Pulmonary artery endothelial cell (primary cell): ENCODE measurements around the gene TMEM100. TPM values are rescaled to one million over a fixed set of nuclear protein-coding genes. Genes with fewer than 3 reads are reported as not detected.
A peak's percentile ranks its signal among the peaks of the same experiment; 100 is the strongest.

ENCODE experiments used
- DNase-seq: peaks from one replicate; pipeline ENCODE4 v3.0.0-alpha.2; 2011; ENCODE audit warnings: low read depth, low spot score
- total RNA-seq: library from RNA; depleted of rRNA; stranded (reverse); fragments of >200 nt; gene quantifications from 2 replicates; pipeline ENCODE4 v1.2.3, GENCODE V29; 2014

The TMEM100 gene
- total RNA-seq, 1 donor from 2014 or later: 0.33 TPM

DNA sequence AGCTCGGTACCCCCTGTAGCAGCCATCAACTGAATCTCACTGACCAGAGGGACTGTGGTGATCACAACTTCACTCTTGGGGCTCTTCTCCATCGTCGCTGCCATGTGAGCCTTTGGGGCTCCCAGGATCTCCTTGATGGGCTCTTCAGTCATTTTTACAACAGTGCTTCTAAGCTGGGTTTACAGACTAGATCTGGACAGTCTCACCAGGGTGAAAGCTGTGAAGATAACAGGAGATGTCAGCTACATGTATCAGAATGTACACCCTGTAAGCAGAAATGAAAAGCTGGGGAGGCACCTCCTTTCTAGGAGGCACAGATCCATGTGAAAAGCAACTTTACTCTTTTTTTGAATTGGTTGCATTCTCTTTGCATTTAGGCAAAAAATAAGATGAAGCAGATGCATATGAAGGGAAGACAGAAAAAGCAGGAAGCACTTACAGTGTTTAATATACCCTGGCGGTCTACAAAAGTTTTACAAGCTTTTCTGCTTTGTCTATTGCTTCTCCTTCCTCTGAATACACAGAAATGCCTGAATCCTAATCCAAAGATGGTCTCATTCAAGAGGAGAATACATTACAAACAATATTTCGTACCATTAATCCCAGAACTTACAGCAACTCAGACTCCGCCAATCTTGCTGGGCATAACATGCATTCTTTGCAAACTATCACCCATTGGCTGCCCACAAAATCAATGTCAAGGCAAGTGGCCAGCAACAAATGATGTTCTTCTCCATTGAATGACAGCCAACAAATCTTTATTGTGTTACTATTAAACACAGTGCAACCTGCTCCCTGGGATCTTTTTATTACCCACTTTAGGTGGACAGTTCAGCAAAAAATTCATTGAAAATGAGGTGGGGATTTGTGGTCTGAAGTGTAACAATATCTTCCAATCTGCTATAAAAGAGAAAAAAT is 1.5 kb downstream of the TMEM100 start:
- no peak for DNase-seq

DNA sequence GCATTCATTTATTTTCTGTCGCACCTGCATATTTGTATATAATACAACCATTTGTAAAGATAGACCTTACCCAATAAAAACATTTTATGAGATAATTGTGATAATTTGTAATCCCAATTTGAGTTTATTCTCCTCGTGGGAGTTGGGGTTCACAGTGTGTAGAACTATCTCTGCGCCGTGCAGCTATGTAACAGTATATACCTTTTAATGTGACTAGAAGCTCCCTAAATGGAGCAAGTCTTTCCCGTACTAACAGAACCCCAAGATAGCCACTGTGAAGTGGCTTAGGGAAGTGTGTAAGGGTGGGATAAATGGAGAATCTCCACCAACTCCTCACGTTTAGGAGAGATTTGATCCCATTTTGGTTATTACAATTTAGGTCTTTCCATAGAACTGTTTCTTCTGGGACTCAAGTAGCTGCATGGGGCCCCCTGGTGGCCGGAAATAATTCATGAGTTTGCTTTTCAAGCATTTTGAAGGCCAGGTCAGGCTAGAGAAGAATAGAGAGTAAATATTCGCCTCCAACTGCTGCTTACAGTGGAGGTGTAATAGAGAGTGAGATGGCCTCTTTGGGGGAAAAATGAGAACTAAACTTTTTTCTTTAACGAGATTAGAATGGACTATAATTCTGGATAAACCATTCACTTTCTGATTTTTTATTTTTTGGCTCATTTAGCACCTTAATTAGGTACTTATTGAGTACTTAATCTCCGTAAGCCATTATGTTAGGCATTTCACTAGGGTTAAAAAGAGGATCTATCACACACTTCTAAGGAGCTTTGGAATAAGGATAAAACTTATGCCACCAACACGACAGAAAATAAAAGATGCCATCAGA is 4.5 kb downstream of the TMEM100 start:
- DNase-seq: peak; percentile 35

DNA sequence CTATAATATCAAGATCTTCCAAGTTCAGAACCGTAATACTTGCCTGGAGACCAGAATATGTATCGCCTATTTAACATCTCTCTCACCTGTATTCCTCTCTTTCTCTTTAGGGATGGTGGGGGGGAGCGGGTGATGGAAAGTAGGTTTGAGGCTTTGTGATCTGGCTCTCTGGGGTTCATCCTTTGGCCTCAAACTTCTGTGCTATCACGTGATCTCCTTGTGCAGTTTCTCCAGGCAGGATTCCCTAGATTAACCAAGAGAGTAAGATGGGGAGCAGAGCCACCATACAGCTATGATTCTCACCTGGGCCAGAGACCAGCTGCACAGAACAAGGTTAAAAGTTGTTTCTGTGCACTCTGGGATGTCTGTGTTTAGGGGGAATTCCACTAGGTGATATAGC is 5.2 kb downstream of the TMEM100 start:
- no peak for DNase-seq

DNA sequence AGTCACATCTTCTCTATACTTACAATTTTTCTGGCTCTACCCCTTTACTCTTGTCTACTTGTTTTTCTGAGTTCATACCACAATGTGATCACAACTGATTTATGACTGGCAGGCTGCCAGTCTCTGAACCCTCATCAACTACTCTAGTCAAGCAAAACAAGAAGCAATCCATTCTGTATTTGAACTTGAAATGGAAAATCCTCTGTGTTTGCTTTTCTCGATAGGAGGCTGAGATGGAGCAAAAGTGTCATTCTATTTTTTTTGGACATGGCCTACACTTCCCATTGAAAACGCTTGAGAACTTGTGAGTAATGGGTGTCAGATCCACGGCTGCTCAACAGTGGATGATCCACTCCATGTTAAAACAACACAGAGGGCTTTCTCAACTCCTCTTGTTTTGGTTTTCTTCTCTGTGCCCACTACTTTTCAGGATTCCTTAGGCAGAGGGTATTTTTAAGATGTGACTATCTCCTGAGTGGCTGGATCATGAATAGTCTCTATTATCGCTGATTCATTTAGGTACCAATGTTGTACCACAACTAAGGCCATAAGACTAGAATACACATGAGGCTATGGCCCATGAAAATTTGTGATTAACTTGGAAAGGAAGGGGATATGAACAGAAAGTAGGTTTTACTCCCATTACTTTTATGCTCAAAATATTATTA is 11.7 kb downstream of the TMEM100 start:
- no peak for DNase-seq

DNA sequence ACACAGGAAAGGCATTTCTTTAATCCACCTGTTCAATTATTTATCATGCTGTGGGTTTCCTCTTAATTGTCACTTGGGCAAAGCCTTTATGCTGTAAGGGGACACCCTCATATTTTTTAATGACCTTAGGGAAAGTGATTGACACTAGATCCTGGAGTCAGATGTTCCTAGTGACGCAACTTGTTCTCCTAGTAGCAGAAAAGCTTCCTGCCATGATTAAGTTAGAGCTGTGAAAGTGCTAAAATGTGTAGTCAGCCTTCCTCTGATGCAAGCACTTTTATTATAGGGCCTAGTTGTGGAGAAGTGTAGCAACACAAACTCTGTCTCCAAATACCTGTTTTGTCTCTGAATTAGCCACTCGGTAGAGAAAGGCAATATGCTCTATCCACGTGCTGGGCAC is 12.3 kb downstream of the TMEM100 start:
- no peak for DNase-seq

DNA sequence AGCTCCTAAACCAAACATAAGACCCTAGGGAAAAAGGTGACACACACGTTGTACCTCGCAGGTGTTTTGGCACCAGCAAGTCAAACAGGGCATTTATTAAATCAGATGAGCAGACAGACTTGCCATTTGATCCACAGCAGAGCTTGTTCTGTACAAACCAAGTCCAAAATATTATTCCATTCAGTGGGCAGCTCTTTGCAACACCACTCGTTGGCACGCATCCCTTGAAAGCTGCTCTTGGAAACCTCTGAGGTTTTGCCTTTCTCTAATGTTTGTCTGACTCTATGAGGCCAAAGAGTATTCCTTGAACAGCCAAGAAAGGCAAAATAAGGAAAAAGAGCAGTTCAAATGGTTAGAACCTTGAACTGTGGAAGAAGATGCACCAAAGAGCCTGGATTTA is 12.7 kb downstream of the TMEM100 start:
- no peak for DNase-seq

DNA sequence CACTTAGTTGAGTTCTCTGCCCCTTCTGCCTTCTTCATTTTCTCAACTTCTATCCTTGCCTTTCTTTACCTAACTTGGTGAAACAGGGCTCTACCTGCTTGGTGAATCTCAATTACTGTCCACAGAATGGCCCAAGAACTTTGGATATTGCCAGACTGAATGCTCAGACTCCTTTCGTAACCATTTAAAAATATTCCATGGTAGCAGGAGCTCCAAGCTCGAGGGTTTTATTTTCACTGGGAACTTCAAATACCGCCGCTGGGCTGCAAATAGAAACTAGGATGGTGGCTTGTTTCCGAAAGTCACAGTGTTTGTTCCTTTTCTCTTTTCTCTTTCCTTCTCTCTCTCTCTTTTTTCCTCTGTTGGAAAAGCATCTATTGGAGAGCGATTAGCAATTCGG is 13.2 kb downstream of the TMEM100 start:
- DNase-seq: no peak

DNA sequence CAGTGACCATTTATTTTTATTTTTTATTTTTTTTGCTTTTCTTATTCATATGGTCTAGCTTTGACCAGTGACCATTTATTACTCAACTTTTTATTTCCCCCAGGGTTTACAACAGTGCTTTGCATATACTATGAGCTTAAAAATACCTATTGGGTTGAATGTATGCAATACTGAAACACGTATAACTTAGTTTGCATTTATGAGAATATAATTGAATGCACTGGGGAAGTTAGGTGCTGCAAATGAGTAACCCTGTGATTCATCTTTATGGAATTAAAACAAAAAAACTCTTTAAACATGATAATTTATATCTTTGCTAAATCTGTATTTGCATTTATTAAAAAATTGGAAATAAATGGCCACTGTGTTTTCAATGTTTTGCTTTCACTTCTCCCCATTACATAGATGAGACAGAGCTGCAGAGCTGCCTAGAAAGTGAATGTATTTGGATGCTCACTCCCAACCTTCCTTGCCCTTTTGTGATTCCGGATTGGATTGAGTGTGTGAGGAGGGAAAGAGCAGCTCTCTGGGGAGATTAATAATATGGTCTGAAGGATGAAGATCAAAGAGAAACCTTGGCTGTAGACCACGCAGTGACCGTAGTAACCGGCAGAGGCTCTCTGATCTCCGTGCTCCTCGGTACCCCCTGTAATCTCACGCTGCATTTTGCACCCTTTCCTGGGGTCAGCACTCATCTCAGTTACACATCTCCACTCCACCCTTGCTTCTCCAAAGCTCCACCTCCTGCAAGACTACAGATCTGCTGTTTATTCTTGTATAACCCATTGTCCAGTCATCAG is 14.3 kb downstream of the TMEM100 start:
- DNase-seq: no peak

DNA sequence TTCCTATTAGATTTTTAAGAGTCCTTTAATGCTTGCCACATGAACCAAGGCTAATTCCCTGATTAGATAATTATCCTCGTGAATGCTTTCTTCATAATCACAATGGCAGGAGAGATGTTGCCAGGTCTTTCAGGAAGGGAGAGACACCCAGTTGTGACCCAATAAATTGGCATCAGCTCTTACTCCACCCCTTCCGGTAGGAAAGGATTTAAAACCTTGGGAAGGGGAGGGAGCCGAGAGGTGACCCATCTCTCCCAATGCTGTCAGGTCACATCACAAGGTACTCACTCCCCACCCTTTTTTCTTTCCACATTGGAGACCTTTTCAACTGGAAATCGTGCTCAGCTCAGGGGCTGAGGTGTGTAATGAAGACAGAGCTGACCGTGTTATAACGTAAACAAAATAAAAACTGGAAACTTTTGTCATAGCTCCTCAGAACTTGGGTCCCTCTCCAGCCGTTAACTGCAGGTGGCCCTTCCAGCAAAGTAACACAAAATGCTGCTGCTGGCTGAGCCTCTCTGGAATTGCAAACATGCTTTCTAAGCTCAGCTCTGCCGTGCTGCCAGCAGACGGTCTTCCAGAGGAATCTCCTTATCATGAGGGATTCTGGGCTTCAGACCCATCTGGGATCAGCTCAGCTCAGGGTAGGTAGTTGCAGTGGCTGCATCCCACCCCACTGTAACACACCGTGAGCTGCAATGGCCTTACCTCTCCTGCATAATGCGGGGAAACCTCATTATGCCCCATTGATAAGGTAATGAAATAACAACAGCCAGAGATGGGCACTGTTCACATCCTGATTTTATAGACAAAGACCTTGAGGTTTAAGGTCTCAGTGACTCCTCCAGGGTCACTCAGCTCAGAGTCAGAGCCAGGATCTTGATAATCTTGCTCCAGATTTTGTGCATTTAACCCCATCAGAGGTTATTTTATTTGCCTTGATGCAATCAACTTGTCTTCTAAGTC is 15.6 kb downstream of the TMEM100 start:
- no peak for DNase-seq

DNA sequence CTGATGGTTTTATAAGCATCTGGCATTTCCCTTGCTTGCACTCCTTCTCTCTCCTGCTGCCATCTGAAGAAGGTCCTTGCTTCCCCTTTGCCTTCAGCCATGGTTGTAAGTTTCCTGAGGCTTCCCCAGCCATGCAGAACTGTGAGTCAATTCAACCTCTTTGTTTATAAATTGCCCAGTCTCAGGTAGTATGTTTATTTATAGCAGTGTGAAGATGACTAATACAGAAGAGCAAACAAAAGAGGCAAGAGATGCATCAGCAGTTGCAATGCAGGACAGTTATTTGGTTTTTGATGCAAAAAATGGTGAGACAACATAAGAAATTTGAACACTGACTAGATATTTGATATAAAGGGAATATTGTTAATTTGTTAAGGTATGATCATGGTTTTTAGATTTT is 16.8 kb downstream of the TMEM100 start:
- DNase-seq: no peak

DNA sequence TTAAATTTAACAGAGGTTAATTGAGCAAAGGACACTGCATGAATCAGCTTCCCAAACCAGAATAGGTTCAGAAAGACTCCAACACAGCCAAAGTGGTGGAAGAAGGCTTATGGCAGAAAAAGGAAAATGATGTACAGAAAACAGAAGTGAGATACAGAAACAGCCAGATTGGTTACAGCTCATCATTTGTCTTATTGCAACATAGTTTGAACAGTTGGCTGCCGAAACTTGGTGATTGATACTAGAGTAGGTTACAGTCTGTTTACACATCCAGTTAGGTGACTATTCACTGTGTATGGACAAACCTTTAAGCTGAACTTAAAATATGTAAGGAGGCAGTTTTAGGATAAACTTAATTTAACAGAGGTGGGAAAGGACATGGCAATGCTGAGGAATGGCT is 18.3 kb downstream of the TMEM100 start:
- no peak for DNase-seq

DNA sequence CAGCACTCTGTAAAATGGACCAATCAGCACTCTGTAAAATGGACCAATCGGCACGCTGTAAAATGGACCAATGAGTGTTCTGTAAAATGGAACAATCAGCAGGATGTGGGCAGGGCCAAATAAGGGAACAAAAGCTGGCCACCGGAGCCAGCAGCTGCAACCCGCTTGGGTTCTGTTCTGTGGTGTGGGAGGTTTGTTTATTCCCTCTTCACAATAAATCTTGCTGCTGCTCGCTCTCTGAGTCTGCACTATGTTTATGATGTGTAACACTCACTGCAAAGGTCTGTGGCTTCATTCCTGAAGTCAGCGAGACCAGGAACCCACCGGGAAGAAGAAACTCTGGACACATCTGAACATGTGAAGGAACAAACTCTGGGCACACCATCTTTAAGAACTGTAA is 20.5 kb downstream of the TMEM100 start:
- DNase-seq: no peak

DNA sequence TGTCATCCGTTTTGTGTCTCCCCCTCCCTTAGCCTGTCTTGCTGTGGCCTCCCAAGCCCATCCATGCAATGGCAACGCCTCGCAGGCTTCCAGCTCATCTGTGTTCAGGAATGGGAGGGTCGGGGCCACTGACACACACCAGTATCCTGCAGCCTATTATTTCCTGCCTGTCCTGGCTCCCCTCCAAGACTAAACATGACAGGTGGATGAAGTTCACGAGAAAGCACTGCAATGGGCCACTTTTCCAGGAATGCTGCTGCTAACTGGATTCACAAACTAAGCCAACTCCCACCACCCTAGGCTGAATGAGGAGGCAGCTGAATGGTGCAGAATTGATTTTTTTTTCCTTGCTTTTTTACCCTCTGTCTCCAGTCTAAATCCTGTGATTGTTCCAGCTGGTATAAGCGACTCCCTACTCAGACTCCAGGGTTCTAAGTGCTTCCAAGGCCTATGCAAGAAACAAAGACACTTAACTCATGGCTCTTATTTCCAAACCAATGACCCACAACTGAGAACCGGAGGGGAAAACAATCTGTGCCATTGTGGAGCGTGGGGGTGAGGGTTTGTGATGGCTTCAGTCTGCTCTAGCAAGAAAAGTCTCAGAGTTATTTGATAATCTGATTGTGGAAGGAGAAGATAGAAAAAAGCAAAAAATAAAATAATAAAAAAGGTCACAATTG is 23.3 kb downstream of the TMEM100 start:
- DNase-seq: no peak

DNA sequence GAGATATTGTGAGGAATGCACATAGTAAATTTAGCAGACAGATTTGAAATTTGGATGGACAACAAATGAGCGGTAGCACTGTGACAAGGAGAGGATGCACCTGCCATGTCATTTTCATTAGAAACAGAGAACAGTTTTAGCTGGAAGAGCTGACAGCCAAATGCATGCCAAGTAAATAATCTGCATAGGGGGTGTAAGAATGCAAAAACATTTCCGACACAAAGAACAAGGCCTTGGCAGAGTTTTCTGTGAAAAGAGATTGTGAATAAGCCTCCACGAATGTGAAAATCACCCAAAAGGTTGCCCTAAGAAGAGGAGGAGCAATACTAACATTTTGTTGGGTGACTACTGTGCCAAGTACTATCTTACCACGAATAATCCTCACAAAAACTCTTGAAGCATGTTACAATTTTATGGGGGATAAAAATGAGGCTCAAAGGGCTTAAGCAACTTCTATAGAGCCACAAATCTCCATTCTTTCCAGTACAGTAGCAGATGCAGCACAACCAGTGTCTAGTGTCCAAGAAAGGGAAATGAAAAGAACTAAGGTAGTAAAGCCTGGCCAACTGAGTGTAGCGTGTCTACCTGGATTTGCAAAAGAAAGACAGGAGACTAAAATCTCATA is 28.3 kb downstream of the TMEM100 start:
- DNase-seq: no peak

DNA sequence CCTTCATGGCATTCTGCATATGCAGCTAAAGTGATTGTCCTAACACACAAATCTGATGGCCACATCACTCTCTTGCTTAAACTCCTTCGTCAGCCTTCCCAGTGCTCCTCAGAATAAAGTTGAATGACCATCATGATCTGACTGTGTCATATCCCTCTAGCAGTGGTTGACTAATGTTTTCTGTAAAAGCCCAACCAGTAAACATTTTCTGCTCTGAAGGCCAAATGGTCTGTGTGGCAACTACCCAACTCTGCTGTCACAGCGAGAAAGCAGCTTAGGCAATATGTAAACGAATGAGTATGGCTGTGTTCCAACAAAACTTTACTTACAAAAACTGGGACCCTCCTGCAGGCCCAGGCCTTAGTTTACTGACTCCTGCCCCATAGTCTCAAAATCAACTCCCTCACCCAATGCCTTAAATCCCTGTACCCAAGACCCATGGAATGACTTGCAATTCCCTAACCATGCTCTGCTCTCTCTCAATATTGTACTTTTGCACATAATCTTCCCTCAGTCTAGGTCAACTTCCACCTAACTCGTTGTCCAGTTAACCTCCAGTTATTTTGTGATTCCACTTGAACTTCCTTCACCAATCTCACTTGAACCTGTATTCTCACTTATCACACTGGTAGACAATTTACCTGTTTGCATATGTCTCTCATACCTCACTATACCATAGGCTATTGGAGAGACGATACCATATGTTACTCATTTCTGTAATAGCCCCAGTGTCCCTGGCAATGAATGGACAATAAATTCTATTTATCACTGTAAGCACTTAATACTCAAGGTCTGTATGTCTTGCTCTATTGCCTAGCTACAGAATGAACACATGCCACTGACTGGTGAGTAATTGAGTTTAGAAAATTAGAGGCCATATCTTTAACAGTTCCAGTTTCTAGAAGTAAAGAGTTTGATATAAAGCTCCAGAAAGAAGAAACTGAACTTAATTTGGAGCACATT is 29.1 kb downstream of the TMEM100 start:
- no peak for DNase-seq

DNA sequence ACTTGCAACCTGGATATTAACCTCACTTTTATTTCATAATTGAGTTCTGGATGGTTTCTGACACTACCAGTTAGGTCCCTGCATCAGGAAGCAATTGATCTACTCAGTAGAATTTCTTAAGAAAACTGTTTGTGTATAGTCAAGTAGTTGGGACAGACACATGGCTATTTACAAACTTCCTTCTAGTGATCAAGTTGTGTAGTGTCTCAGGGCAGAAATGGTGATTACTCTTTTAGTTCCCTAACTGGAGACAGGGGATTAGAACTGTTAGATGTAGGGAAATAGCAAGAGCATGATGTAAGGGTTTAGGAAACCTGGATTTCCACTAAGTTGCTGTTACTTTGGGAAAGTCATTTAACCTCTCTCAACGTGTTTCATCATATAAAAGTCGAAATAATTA is 30.4 kb downstream of the TMEM100 start:
- no peak for DNase-seq

DNA sequence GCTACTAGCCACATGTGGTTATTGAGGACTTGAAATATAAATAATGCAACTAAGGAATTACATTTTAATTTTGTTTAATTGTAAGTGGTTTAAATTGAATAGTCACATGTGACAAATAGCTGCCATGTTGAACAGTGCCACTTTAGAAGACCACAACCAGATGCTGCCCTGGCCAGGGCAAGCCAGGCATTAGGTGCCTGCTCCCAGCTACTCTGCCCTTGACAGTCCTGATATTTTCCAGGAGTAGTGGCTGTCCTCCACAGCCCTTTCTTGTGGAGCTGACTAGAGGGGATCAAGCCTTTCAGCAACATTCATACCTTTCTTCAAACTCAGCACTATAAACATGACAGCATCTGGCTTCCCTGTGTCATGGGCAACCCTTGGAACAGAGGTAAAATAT is 31.0 kb downstream of the TMEM100 start:
- DNase-seq: no peak

DNA sequence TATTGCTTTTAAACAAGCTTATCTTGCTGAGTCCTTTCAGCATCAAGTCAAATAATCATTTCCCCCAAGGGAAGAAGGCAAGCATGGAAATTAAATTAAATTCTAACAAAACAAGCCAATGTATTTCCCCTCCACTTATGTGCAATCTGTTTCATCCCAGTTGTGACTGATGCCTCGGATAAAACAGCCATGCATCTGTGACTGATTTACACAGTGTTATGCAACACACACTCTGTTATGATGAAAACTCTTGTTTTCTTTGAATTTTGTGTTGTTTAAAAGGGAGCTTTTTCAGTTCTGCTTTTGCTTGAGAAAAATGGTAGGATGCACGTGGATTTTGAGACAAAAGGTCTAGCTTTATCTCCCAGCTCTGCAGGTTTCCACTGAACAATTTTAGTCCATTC is 32.6 kb downstream of the TMEM100 start:
- DNase-seq: no peak
